ENCODE results near the gene RAD51B. TPM values are rescaled to one million over a fixed set of nuclear protein-coding genes. Genes with fewer than 3 reads are reported as not detected.
"Not testable (repeated sequence)": the region's sequence is repeated elsewhere in the genome, so short reads cannot be mapped to it uniquely, and the experiment has no call there.

RAD51B gene
- total RNA-seq, 1 donor from 2014 or later, result 3.2 TPM

DNA sequence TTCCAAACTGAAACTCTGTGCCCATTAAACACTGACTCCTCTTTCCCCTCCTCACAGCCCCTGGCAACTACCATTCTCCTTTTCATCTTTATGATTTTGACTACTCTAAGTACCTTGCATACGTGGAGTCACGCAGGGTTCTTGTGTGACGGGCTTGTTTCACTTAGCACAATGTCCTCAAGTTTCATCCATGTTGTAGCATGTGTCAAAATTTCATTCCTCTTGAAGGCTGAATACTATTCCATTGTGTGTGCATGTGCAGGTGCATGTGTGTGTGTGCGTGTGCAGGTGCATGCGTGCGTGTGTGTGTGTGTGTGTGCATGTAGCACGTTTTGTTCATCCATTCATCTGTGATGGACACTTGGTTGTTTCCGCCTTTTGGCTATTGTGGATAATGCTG lies 867.1 kb downstream of the RAD51B start:
- intact Hi-C loops (cut with micrococcal nuclease), result no loop called here
- ATAC-seq, result no peak

DNA sequence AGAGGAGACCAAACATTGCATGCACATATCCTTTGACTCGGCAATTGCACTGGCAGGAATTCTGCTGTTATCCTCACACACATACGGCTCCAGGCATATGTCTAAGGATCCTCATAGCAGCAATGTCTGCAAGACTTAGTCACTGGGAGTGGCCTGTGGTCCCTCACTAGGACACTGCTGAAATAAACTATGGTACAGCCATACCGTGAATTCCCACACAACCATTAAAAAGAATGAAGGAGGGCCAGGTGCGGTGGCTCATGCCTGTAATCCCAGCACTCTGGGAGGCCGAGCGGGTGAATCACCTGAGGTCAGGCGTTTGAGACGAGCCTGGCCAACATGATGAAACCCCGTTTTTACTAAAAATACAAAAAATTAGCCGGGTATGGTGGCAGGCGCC lies 868.2 kb downstream of the RAD51B start:
- ATAC-seq (no peak), DNase-seq (no peak)
- intact Hi-C loops (cut with micrococcal nuclease), result no loop called here

More for the DNA sequence above, 867.1 kb downstream of the RAD51B start:
- DNase-seq, result no peak

DNA sequence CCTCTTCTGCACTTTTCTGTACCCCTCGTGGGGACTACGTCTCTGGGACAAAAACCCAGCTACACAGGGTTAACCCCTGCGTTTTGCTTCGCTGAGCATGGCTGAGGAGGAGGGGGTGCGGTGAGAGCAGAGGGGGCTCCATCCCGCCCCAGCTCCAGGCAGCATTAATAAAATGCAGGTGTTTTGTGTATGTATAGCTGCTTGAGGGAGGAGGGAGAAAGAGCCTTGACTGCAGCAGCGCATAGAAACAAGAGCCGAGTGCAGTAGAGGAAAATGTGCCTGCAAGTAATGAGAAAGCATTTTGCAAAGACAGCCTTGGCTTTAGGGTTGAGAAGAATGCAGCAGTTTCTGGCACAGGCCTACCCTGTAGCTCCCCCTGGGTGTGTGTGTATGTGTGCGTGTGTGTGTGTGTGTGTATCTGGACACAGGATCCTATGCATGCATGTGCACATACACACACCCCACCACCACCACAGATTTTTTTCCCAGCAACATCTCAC lies 869.3 kb downstream of the RAD51B start:
- no peak for DNase-seq
- ATAC-seq, result no peak
- intact Hi-C loops (cut with micrococcal nuclease), result no loop called here

DNA sequence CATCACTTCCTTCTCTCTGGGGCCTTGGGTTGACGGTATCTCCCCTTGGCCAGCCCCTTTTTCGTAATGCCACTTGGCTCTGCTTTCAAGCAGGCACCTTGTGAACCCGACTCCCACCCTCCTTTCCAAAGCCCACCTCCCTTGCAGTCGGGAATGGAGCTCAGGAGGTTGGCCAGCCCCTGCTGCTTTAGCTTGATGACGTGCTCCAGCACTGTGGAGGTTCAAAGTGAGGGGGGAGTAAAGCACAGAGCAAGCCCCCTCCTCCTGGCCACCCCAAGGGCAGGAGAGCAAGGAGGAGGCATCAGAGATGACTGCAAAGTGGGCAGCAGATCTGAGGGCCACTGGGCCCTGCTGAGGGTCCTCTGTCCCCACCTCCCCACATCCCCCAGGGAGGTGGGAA lies 869.9 kb downstream of the RAD51B start:
- DNase-seq (no peak), ATAC-seq (no peak)
- intact Hi-C loops (cut with micrococcal nuclease), result no loop called here

DNA sequence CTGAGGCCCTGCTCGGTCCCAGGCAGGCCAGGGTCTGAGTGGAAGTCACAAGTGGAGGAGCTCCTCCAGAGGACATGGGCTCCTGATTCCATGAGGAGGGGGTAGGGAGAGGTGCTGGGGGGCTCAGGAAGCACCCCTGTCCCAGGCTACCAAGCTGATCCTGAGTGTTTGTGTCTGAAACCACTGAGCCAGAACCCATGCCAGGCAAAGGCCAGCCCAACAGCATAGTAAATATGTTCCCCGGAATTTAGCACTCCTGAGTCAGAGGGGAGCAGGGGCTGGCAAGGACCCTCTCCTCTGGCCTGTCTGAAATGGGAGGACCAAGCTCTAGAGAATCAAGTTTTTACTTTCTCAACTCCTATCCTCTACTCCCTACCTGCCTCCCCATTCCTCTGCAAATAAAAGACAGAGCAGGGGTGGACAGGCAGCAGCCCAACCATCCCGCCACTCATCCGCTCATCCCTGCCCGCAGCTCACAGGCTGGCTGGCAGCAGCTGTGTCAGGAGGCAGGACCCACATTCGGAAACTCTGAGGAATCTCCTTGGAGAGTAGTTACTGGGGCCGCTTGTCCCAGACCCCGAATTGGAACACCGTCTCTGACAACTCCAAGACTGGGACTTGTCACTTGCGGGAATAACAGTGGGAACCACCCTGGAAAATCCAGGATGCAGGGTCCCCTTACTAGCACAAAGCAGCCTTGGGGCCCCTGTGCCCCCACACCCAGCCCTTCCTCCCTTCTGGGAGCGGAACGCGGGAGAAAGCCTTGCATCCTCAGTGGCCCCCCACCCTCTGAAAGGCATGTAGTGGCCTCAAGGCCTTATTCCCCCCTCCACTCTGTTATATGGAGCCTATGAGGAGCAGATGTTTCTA lies 870.7 kb downstream of the RAD51B start:
- no peak for DNase-seq
- ATAC-seq, result no peak

DNA sequence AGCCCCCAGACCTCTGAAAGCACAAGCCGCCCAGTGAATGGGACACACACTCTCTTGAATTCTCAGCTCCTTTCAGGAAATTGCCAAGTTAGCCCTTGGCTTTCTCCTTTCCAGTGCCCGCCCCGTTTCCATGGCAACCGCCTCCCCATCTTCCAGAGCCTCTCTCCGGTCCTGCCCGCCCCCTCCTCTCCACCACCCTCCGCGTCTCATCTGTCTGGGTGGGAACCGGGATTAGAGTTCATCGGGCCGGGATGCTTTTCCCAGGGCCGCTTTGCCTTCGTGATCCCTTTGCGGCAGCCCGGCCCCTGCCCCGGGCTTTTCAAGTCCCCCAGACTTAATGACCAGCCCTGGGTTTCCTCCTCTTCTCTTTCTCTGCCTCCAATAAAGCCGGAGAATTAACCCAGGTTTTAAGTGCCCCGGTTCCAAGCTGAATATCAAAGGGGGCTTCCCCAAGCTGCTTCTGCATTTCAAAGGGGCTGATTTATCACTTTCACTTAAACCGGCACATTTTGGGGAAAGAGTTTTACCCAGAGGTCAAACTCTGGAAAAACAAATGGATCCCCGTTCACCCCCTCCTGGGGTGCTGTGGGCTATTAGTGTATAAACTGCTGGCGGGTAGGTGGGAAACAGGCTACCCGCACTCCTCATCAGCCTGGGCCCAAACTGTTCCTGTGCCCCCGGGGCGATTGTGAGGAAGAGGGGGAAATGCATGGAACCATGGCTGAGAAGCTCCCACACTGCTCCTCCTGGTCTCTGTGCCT lies 871.6 kb downstream of the RAD51B start:
- DNase-seq, result no peak
- ATAC-seq, result no peak
- intact Hi-C loops (cut with micrococcal nuclease), result no loop called here

More for the DNA sequence above, 870.7 kb downstream of the RAD51B start:
- intact Hi-C loops (cut with micrococcal nuclease), result no loop called here

DNA sequence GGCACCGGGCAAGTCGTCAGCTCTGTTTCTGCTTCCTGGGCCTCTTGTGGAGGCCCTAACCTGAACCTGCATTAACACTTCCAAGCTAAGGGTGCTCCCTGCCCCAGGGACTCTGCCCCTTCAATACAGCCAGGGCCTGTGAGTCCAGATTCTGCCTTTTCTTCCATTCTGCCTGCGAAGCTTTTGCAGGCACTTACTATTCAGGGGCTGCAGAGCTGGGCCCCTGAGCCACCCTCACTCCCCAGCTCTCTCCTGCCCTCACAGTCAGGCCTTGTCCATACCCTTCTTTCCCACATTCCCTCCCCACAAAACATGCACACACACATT lies 872.2 kb downstream of the RAD51B start:
- ATAC-seq (no peak), DNase-seq (no peak)

DNA sequence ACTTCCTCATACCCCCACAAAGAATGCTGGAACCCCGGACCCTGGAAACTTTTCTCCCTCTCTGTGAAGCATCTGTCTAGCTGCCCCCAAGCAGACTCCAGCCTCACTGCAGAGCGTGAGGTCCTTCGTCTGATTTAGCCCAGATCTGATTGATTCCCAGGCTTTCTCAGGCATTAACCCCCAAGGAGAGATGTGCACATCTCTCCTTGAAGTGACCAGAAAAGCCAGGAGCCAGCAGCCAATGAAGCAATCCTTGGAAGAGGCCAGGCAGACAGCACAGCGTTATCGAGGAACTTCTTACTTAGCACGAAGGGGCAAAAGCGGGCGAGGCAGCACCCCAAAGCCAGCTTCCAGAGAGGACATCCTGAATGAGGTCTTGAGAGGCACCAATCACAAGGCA lies 872.6 kb downstream of the RAD51B start:
- intact Hi-C loops (cut with micrococcal nuclease), result no loop called here
- no peak for ATAC-seq
- DNase-seq, result no peak

More for the DNA sequence above, 872.2 kb downstream of the RAD51B start:
- intact Hi-C loops (cut with micrococcal nuclease), result no loop called here

DNA sequence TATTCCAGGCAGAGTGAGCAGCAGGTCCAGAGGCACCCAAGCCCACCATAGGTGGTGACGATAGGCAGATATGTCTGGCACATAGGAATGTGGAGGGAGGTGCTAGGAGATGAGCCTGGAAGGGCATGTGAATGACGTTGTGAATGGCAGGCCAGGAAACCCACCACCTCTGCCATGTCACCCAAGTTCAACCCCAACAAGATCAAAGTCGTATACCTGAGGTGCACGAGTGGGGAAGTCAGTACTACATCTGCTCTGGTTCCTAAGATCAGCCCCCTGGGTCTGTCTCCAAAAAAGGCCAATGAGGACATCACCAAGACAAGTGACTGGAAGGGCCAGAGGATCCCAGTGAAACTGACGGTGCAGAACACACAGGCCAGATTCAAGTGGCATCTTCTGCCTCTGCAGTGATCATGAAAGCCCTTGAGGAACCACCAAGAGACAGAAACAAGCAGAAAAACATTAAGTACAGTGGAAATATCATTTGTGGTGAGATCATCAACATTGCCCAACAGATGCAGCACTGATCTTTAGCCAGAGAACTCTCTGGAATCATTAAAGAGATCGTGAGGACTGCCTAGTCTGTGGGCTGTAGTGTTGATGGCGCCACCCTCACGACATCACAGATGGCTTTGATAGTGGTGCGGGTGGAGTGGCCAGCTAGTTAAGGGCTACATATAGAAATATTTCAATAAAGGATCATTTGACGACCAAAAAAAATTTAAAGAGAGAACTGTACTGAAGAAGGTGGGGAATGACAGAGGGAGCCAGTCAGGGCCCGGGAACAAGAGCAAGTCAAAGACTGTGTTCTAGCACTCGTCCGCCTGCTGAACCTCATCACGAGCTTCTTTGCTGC lies 873.6 kb downstream of the RAD51B start:
- ATAC-seq (peak; percentile 69), DNase-seq (no peak)
- intact Hi-C loops (cut with micrococcal nuclease), result no loop called here

DNA sequence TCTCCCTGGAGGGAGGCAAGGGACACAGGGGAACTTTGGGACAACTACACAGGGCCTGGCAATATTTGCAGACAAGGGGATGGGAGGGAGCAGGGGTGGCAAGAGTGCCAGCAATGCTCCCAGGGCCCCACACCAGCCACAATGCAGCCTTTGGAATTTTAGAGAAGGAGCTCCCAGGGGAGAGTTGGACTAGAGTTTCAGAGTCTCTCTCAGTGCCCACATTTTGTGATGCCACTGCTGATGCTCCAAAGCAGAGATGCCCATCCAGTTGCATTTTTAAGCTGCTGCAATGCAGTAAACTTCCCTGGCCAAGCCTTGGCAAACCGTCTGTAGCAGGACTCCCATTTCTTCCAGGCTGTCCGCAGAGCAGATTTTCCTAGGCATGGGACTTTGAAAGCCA lies 874.3 kb downstream of the RAD51B start:
- DNase-seq (no peak), ATAC-seq (no peak)

DNA sequence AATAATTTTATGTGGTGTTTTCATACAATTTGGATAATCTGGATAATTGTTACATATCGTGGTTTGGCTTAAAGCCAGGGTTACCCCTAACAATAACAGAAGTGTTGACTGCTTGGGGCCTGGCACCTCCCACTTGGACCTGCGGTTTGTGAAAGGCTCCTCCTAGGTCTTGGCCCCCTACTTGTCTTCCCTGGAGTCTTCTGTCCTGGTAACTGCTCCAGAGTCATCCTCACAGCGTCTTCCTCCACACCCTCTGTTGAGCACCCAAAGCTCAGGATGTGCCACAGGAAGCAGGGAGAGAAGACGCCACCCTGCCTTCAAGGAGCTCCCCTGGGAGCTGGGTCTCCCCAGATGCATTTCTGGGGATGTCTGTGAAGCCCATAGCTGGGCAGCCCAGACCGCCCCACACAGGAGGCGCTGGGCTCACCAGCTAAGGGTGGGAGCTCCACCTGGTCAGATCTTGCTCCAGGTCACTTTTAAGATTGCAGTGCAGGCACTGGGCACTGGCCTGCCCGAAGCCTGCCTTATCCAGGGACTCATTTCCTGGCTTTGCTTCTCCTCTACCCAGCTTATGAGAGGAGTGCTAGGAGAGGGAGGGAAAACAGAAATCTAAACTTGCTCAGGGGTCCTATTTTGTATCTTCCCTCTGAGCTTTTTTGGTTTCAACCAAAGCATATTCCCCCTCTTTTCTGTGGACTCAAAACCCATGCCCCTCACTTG lies 875.1 kb downstream of the RAD51B start:
- DNase-seq (no peak), ATAC-seq (no peak)
- intact Hi-C loops (cut with micrococcal nuclease), result no loop called here

More for the DNA sequence above, 874.3 kb downstream of the RAD51B start:
- intact Hi-C loops (cut with micrococcal nuclease), result no loop called here

DNA sequence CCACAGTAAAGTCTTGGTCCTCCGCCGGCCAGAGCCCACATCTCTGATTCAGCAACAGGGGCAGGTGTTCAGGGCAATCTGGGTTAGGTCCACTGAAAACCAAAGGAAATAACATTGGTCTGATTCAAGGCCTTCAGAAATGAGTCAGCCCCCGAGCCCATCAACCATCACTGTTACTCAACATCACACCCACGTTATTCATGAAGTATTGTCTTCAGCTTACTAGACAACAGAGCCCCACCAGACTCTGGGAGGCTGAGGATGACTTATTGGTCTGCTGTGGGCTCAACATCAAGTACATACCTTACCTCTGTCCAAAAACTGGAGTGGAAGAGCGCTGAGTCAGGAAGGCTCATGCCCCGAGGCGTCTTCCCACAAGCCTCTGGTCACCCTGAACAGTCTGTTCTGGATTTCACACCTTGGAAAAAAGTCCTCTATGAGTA lies 875.8 kb downstream of the RAD51B start:
- DNase-seq, result no peak
- peak; percentile 39 for ATAC-seq
- intact Hi-C loops (cut with micrococcal nuclease), result no loop called here

DNA sequence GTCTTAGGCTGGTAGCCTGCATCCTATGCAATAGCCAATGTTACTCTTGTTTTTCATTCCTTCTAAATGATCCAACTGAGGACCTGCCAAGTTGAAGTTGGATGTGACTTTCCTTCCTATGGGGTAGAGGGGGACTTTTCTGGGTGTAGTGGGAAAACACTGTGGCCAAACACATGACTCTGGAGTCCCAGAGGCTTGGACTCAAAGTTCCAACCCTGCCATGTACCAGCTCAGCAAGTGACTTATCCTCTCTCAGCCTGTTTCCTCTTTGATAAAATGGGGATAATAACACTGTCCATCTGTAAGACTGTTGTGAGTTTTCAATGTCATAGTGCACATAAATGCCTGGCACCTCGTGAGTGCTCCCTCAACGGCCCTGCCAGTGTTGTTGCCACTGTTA lies 876.3 kb downstream of the RAD51B start:
- intact Hi-C loops (cut with micrococcal nuclease), result no loop called here
- DNase-seq (no peak), ATAC-seq (no peak)

DNA sequence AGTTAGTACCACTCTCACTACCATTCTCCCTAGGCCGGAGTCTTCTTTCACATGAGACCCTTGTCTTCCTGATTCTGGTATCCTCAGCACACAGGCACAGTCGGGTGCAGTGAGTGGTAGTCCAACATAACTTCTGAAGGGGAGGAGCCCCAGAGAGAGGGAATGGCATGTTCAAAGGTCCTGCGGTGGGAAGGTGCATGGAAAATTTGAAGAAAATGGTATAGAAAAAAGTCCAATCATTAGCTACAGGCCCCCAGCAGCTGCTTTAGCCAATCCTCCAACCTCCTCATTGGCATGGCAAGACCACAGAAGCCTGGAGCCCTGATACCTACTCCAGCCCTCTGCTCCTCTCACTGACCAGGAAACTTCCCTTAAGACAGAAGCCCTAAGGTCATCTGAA lies 876.7 kb downstream of the RAD51B start:
- ATAC-seq (no peak), DNase-seq (no peak)
- intact Hi-C loops (cut with micrococcal nuclease), result no loop called here

DNA sequence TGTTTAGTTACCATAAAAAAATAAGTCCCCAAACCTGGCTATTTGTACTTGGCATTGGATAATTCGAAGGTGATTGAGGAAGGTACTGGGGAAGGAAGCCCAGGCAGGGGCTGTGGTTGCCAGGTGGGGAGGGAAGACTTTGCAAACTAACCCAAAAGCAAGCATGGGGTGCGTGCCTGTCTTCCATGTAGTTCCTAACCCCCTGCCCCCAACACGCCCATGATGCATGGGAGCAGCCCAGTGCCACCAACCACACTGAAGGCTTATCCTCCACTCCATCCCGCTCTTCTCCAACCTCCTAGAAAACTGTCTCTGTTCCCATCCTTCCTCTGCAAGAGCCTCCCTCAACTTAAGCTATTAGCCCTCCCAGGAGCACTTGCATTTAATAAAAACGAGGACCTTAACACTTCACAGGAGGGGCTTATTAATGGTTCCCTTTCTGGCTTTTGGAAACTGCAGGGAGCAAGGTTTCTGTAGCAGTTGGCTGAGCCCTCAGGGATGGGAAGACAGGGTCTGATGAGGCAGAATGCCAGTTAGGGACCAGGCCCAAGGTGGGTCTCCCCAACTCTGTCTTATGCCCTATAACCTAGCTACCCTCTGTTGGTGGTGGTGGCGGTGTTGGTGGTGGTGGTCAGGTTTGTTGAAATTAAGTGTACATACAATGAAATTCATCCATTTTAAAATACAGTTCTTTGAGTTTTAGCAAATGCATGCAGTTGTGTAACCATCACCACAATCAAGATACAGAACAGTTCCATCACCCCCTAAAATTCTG lies 877.3 kb downstream of the RAD51B start:
- no peak for DNase-seq
- no peak for ATAC-seq
- intact Hi-C loops (cut with micrococcal nuclease), result no loop called here

DNA sequence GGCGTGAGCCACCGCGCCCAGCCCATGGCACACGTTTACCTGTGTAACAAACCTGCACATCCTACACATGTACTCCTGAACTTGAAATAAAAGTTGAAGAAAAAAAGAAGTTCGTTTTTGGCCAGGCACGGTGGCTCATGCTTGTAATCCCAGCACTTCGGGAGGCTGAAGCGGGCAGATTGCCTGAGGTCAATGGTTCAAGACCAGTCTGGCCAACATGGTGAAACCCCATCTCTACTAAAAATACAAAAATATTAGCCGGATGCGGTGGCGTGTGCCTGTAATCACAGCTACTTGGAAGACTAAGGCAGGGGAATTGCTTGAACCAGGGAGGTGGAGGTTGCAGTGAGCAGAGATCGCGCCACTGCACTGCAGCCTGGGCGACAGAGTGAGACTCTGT lies 879.2 kb downstream of the RAD51B start:
- intact Hi-C loops (cut with micrococcal nuclease); DNase-seq; ATAC-seq: not testable (repeated sequence)

DNA sequence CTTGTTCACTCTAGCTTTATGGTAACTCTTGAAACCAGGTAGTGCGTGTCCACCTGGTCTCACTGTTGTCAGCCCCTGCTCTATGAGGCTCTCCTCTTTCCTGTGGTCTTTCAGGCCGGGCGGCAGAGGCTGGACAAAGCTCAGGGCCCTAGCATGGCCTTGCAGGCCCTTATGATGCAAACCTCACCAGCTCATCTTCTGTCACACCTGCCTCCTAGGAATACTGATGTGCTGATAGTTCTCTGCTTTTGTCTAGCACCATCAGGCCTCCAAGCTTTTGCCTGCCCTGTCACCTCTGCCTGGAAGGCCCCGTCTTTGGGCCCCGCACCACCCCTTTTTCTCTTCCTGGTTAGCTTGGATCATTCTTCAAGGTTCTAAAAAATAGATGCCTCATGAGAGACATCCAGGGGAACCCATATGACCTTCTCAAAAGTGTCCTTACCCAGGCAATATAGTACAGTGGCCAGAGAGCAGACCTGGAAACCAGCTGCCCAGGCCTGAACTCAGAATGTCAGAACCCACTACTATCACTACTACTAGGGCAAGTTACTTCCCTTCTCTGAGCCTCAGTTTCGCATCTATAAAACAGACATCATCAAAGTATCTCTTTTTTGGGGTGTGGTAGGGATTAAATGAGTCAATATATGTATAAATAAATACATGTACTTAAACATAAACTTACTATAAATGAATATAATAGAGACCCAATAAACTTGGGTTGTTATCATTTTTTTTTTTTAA lies 881.6 kb downstream of the RAD51B start:
- DNase-seq (no peak), ATAC-seq (no peak)
- intact Hi-C loops (cut with micrococcal nuclease), result no loop called here

Measured in left ventricle myocardium superior (tissue), 1 donor.